ENCODE results near the gene PCYOX1L. TPM values are rescaled to one million over a fixed set of nuclear protein-coding genes. Genes with fewer than 3 reads are reported as not detected.

The PCYOX1L gene
- total and polyA plus RNA-seq, 2 of the 8 experiments (the other 6 are each of a cell fraction or from before 2014, with no cell fraction given) = 6.8 to 17.2 TPM

GRCh38 chr5:149370878-149371277 lies 13.0 kb downstream of the PCYOX1L start:
- 76% methylated on average over 2 of the region's 2 CpGs; no CpG with 5 or more reads in 1 of the 2 experiments for WGBS, 2 experiments (ENCODE audit: extremely low coverage in 1 of 2, insufficient coverage in 1 of 2, insufficient read length in 1 of 2, insufficient replicate concordance in 2 of 2, low coverage in 1 of 2, low lambda C conversion rate in 2 of 2, missing lambda C conversion rate in 1 of 2)
- no peak for DNase-seq (ENCODE audit: low read depth in 1 of 2, low spot score in 2 of 2)
- TF ChIP-seq POLR2A (IDR thresholded peaks at IDR 0.05; ENCODE audit: control extremely low read depth in 1 of 2, low read depth in 2 of 2, low read length in 2 of 2) (no peak), MAX (IDR thresholded peaks at IDR 0.05) (no peak), SP2 (IDR thresholded peaks at IDR 0.05; ENCODE audit: low read length) (no peak), BCL11A (IDR thresholded peaks at IDR 0.05; ENCODE audit: low read depth in 2 of 2, low read length in 2 of 2) (no peak), CTCF (IDR thresholded peaks at IDR 0.05; ENCODE audit: control extremely low read depth in 1 of 3, insufficient read depth in 1 of 3, low read depth in 1 of 3, low read length in 3 of 3) (no peak), SP4 (IDR thresholded peaks at IDR 0.05; ENCODE audit: low read length) (no peak), SIX5 (IDR thresholded peaks at IDR 0.05; ENCODE audit: low read depth, low read length) (no peak), EZH2 (IDR thresholded peaks at IDR 0.05; ENCODE audit: low read depth, low read length, severe bottlenecking) (no peak), YY1 (IDR thresholded peaks at IDR 0.05; ENCODE audit: low read depth, low read length) (no peak), BACH1 (IDR thresholded peaks at IDR 0.05; ENCODE audit: low read length) (no peak), KDM4A (IDR thresholded peaks at IDR 0.05; ENCODE audit: low read depth, low read length, severe bottlenecking) (no peak)
- TF ChIP-seq, protein P1, sequence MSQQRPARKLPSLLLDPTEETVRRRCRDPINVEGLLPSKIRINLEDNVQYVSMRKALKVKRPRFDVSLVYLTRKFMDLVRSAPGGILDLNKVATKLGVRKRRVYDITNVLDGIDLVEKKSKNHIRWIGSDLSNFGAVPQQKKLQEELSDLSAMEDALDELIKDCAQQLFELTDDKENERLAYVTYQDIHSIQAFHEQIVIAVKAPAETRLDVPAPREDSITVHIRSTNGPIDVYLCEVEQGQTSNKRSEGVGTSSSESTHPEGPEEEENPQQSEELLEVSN (IDR thresholded peaks at IDR 0.05) = no peak

More at GRCh38 chr5:149370878-149371277, 13.0 kb downstream of the PCYOX1L start:
- Histone ChIP-seq H2BK5ac (ENCODE audit: low read depth, low read length) (no peak overlapping the region), H3K56ac (replicated peaks; ENCODE audit: insufficient read length, low read depth, low read length) (no peak overlapping the region), H2BK12ac (ENCODE audit: low read depth, low read length) (no peak overlapping the region), H4K5ac (ENCODE audit: insufficient read length, low read depth, low read length) (no peak overlapping the region), H3K79me2 (ENCODE audit: control insufficient read depth in 1 of 2, insufficient read depth in 2 of 2, low read length in 2 of 2) (no peaks in the 10 kb centered on the region), H3K23ac (ENCODE audit: insufficient read length) (no peak overlapping the region), H2BK20ac (ENCODE audit: low read length) (no peak overlapping the region), H3K18ac (ENCODE audit: extremely low read depth, low read length) (no peak overlapping the region), H4K8ac (ENCODE audit: extremely low read depth, insufficient read depth, low read length) (no peak overlapping the region), H4K20me1 (replicated peaks in 1 of 2; ENCODE audit: control insufficient read depth in 1 of 2, insufficient read depth in 2 of 2, low read length in 2 of 2) (no peaks in the 10 kb centered on the region), H3K27ac (ENCODE audit: low read depth, low read length) (no peak overlapping the region), H2AK5ac (ENCODE audit: low read depth, low read length) (no peak overlapping the region), H3K4ac (replicated peaks; ENCODE audit: insufficient read length, low read depth, low read length) (no peak overlapping the region), H2AFZ (ENCODE audit: low read length) (no peak overlapping the region), H3K9me3 (ENCODE audit: insufficient read depth in 2 of 2, low read depth in 1 of 2, low read length in 1 of 2) (no peaks in the 10 kb centered on the region), H4K91ac (replicated peaks; ENCODE audit: insufficient read length, low read length) (no peak overlapping the region), H3K4me1 (replicated peaks in 1 of 4; ENCODE audit: control insufficient read depth in 3 of 4, insufficient read depth in 4 of 4, low read length in 3 of 4) (peaks cover 0 to 3% (median 1%) of the 10 kb centered on the region in 4 experiments; a peak in 5 of 7 replicates), H3K4me2 (ENCODE audit: insufficient read depth in 1 of 2, low read depth in 2 of 2, low read length in 2 of 2) (no peak overlapping the region), H3K4me3 (ENCODE audit: extremely low read depth in 1 of 4, insufficient read depth in 2 of 4, low read depth in 3 of 4, low read length in 4 of 4) (no peak overlapping the region), H3K9ac (replicated peaks in 1 of 4; ENCODE audit: extremely low read depth in 1 of 4, low read depth in 3 of 4, low read length in 3 of 4) (no peak overlapping the region), H2BK15ac (ENCODE audit: low read length) (no peak overlapping the region), H3K27me3 (replicated peaks in 1 of 4; ENCODE audit: control insufficient read depth in 3 of 4, extremely low read depth in 1 of 4, insufficient read depth in 3 of 4, low read length in 3 of 4) (no peaks in the 10 kb centered on the region), H3K79me1 (ENCODE audit: low read depth, low read length) (no peaks in the 10 kb centered on the region), H3K36me3 (ENCODE audit: control insufficient read depth in 2 of 4, insufficient read depth in 4 of 4, low read length in 3 of 4) (no peaks in the 10 kb centered on the region), H3K23me2 (ENCODE audit: low read depth, low read length) (no peaks in the 10 kb centered on the region), H2BK120ac (replicated peaks; ENCODE audit: low read depth, low read length) (no peak overlapping the region), H3K14ac (ENCODE audit: insufficient read length) (no peak overlapping the region)
- CTCF ChIA-PET (ENCODE audit: partially characterized antibody) = interaction anchor here (0.9 to 46.1 kb wide), 23 partner anchors 9 to 200 kb away, joined by 3 to 1310 read pairs (median 9); partner anchors contain the start of genes IL17B and PCYOX1L
- POLR2A ChIA-PET (ENCODE audit: partially characterized antibody) = interaction anchor here (0.6 to 1.6 kb wide), 4 partner anchors 23 to 440 kb away, joined by 3 to 5 read pairs (median 3); no protein-coding TSS in a partner anchor
- FAIRE-seq = no peak
